Measurements from ENCODE around the gene MYO1H. TPM values are rescaled to one million over a fixed set of nuclear protein-coding genes. Genes with fewer than 3 reads are reported as not detected.

The MYO1H gene
- total RNA-seq, 1 experiment from 2014 or later: not detected

GRCh38 chr12:109302358-109302757 lies 45.3 kb upstream of the MYO1H start:
- Mint-ChIP-seq H3K4me1 (ENCODE audit: insufficient read depth, unreplicated experiment) (peaks cover 10% of the 10 kb centered on the region), H3K27me3 (ENCODE audit: insufficient read depth, unreplicated experiment) (peaks cover 24% of the 10 kb centered on the region), H3K36me3 (ENCODE audit: insufficient read depth, unreplicated experiment) (no peaks in the 10 kb centered on the region), H3K27ac (ENCODE audit: low read depth, unreplicated experiment) (no peak overlapping the region), H3K4me3 (ENCODE audit: unreplicated experiment) (no peak overlapping the region), H3K9me3 (ENCODE audit: unreplicated experiment) (no peaks in the 10 kb centered on the region)
- POLR2A ChIA-PET: no interaction called here
- CTCF ChIA-PET: interaction anchor here (0.7 to 2.6 kb wide), 10 partner anchors 12 to 92 kb away, joined by 3 to 7 read pairs (median 4); no protein-coding TSS in a partner anchor
- DNase-seq (ENCODE audit: unreplicated experiment): peak; percentile 30
- intact Hi-C loops (cut with micrococcal nuclease): no loop called here
- BruUV-seq (replicated peaks): no TSS peak
- peak; percentile 10 for TF ChIP-seq CTCF (IDR thresholded peaks at IDR 0.05; ENCODE audit: unreplicated experiment)

- no TSS peak for BruUV-seq (replicated peaks)
- H3K4me3 Mint-ChIP-seq (ENCODE audit: unreplicated experiment): no peak overlapping the region
- H3K27me3 Mint-ChIP-seq (ENCODE audit: insufficient read depth, unreplicated experiment): peaks cover 28% of the 10 kb centered on the region
- DNase-seq (ENCODE audit: unreplicated experiment): no peak
- H3K27ac Mint-ChIP-seq (ENCODE audit: low read depth, unreplicated experiment): no peak overlapping the region
- H3K36me3 Mint-ChIP-seq (ENCODE audit: insufficient read depth, unreplicated experiment): no peaks in the 10 kb centered on the region
- POLR2A ChIA-PET: no interaction called here
- TF ChIP-seq CTCF (IDR thresholded peaks at IDR 0.05; ENCODE audit: unreplicated experiment): no peak
- CTCF ChIA-PET: interaction anchor here (0.7 to 2.6 kb wide), 6 partner anchors 29 to 86 kb away, joined by 3 to 7 read pairs (median 4); no protein-coding TSS in a partner anchor
- H3K4me1 Mint-ChIP-seq (ENCODE audit: insufficient read depth, unreplicated experiment): peaks cover 10% of the 10 kb centered on the region
- intact Hi-C loops (cut with micrococcal nuclease): no loop called here
- no peaks in the 10 kb centered on the region for H3K9me3 Mint-ChIP-seq (ENCODE audit: unreplicated experiment)
These were observed 44.9 kb upstream of the MYO1H start for GRCh38 chr12:109302770-109303169.

GRCh38 chr12:109304485-109304884 lies 43.2 kb upstream of the MYO1H start:
- POLR2A ChIA-PET: no interaction called here
- DNase-seq (ENCODE audit: unreplicated experiment): no peak
- Mint-ChIP-seq H3K4me3 (ENCODE audit: unreplicated experiment) (no peak overlapping the region), H3K9me3 (ENCODE audit: unreplicated experiment) (no peaks in the 10 kb centered on the region), H3K4me1 (ENCODE audit: insufficient read depth, unreplicated experiment) (peaks cover 10% of the 10 kb centered on the region), H3K27ac (ENCODE audit: low read depth, unreplicated experiment) (no peak overlapping the region), H3K27me3 (ENCODE audit: insufficient read depth, unreplicated experiment) (peaks cover 45% of the 10 kb centered on the region), H3K36me3 (ENCODE audit: insufficient read depth, unreplicated experiment) (no peaks in the 10 kb centered on the region)
- TF ChIP-seq CTCF (IDR thresholded peaks at IDR 0.05; ENCODE audit: unreplicated experiment): no peak
- BruUV-seq (replicated peaks): no TSS peak
- intact Hi-C loops (cut with micrococcal nuclease): no loop called here
- CTCF ChIA-PET: interaction anchor here (0.6 to 2.6 kb wide), 2 partner anchors 40 to 82 kb away, joined by 4 to 7 read pairs; no protein-coding TSS in a partner anchor

GRCh38 chr12:109305547-109305946 lies 42.2 kb upstream of the MYO1H start:
- CTCF ChIA-PET: interaction anchor here (1.2 kb wide), 1 partner anchor 10 kb away, joined by 3 read pairs; no protein-coding TSS in a partner anchor
- Mint-ChIP-seq H3K36me3 (ENCODE audit: insufficient read depth, unreplicated experiment) (peaks cover 5% of the 10 kb centered on the region), H3K27me3 (ENCODE audit: insufficient read depth, unreplicated experiment) (peaks cover 55% of the 10 kb centered on the region), H3K9me3 (ENCODE audit: unreplicated experiment) (no peaks in the 10 kb centered on the region), H3K4me3 (ENCODE audit: unreplicated experiment) (no peak overlapping the region), H3K27ac (ENCODE audit: low read depth, unreplicated experiment) (no peak overlapping the region), H3K4me1 (ENCODE audit: insufficient read depth, unreplicated experiment) (peaks cover 10% of the 10 kb centered on the region)
- TF ChIP-seq CTCF (IDR thresholded peaks at IDR 0.05; ENCODE audit: unreplicated experiment): no peak
- no peak for DNase-seq (ENCODE audit: unreplicated experiment)
- POLR2A ChIA-PET: no interaction called here
- BruUV-seq (replicated peaks): no TSS peak
- intact Hi-C loops (cut with micrococcal nuclease): no loop called here

All from MCF 10A (cell line).